GM19438 (cell line): Measurements from ENCODE around the gene PSMA6.
"Not testable (repeated sequence)": the region's sequence is repeated elsewhere in the genome, so short reads cannot be mapped to it uniquely, and the experiment has no call there.

ENCODE experiments used
- ATAC-seq: cut with Tn5 transposase; IDR thresholded peaks from one replicate; pipeline ENCODE4 v1.9.1; 2021; ENCODE audit warnings: low read depth; ENCODE audit not compliant: unreplicated experiment

The PSMA6 gene

DNA sequence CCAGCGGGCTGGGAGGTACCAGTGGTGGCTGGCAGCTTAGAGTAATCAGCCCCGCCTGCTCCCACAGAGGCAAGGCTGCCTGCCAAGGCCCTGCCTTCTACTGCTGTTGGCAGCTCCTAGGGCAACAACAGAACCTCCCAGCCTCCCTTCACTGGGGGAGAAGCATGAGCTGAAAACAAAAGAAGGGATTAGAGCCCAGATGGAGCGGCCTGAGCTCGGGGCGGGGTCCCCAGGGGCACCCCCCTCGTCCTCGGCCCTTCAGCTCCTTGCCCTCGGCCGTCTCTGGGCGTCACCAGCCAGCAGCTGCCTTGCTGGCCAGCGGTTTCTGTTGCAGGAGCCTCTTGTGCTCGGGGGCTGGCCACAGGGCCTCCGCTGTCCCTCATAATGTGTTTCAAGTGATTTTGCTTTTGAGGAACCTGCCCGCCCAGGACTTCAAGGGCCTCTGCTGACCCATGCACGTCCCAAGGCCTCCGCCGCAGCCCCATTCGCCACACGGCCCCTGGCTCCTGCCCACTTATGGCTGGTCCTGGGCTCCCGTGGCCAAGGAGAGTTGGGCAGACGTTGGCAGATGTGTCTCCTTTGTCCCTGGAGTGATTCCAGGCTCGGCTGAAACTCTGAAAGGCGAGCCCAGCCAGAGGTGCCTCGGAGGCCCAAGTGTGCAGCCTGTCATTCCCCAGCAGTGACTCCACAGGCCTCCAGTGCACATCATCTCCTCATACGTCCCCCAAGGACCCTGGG, 49.7 kb downstream of the PSMA6 start:
- no peak for ATAC-seq

- ATAC-seq = no peak
Observed at GRCh38 chr14:35342489-35343010, 50.4 kb downstream of the PSMA6 start.

DNA sequence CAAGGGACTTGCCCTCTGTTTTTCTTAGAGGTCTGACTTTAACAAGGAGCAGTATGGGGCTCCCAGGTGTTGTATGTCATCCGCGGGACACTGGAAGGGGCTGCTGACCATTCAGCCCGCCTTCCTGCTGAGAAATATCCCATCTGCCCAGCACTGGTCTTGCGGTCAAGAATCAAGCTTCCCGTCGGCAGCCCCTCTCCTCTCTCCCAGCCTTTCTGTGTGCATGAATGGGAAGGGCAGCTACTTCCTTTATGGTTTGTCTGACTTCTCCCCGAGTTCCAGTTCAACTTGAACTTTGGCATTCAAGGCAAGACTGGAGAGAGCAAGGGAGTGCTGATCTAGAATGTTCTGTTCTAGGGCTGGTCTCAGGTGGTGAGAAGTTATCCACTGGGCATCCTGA, 51.5 kb downstream of the PSMA6 start:
- ATAC-seq = no peak

DNA sequence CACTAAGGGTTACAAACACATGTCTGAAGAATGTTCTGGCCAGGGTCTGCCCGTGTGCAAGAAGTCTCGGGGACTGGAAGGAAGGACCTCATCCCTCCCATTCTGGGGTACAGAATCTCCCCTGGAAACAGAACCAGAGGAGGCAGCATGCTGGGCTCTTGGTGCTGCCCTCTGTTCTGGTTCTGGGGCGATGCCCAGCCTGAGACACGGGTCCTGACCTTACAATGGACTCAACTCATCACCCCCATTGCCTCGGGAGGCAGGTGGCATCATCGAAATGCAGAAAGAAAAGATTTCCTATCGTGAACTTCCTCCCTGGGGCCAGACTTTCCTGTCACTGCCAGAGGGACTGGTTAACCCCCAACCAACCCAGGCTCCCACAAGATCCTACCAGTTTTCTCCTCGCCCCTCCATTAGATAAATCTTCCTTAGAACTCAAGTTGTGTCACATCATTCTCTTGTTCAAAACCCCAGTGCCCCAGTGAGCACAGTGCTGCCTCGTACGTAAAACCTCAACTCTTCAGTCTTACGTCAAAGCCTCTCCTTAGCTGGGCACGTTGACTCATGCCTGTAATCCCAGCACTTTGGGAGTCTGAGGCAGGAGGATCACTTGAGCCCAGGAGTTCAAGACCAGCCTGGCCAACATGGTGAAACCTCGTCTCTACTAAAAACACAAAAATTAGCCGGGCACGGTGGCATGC, 52.1 kb downstream of the PSMA6 start:
- ATAC-seq = no peak

DNA sequence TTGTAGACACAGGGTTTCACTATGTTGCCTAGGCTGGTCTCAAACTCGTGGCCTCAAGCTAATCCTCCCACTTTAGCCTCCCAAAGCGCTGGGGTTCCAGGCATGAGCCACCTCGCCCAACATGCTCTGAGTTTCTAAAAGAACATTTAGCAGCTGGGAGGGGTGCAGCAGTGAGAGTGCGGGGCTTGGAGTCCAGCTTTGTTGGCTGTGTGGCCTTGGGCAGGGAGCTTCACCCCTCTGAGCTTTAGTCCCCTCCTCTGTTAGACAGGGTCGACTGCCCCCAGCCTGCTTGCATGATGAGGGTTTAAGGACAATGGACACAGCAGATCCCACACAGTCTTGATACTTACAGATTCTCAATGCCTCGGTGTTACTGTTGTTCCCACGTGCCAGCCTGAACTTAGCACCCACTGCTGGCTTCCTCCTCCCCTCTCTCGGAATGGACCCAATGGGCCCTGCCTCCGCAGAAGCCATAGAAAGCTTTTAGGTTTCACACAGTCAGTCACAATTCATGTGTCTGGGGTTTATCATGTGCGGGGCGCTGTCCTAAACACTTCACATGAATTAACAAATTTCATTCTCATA, 54.6 kb downstream of the PSMA6 start:
- no peak for ATAC-seq

- ATAC-seq = no peak
Observed at GRCh38 chr14:35347323-35348043, 55.3 kb downstream of the PSMA6 start.

GRCh38 chr14:35348044-35348380, 55.8 kb downstream of the PSMA6 start:
- ATAC-seq = not testable (repeated sequence)

DNA sequence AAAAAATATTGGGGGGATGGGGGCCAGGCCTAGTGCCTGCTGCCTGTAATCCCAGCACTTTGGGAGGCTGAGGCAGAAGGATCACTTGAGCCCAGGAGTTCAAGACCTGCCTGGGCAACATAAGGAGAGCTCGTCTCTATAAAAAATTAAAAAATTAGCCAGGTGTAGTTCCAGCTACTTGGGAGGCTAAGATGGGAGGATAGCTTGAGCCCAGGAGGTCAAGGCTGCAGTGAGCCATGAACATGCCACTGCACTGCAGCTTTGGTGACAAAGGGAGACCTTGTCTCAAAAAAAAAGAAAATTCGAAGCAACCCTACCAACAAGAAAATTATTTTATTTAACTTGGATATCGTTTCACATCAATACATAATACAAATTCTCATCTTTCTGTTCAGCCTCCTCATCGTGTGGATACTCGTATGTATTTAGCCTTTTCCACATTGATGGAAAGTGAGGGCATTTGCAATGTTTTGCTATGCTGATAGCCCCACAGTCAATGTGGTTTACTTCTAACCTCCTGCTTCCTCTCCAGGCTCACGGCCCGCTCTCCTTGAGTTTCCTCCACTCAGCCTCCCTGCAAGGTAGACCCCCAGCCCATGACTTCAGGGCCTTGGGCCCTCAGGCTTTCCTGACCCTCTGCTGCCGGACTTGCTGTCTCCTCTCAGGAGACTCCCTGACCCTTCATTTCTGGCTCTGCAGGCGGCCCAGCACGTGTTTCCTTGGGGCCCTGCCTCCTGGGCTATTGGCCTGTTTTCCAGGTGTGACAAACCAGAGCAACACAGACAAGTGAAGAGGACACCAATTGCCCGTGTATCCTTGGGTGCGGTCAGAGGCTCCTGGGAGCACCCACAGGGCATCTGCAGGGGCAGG, 57.5 kb downstream of the PSMA6 start:
- ATAC-seq = no peak

DNA sequence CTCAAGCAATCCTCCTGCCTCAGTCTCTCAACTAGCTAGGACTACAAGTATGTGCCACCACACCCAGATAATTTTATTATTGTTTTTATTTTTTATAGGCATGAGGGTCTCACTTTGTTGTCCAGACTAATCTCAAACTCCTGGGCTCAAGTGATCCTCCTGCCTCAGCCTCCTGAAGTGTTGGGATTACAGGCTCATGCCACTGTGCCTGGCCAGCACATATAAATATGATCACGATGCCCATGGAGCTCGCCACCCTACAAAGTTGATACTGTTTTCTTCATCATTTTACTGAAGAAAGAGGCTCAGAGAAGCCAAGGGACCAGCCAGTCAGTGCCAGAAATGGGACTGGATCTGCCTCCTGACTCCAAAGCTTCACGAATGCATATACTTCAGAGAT, 59.3 kb downstream of the PSMA6 start:
- ATAC-seq = no peak

GRCh38 chr14:35351897-35352273, 59.7 kb downstream of the PSMA6 start:
- no peak for ATAC-seq

DNA sequence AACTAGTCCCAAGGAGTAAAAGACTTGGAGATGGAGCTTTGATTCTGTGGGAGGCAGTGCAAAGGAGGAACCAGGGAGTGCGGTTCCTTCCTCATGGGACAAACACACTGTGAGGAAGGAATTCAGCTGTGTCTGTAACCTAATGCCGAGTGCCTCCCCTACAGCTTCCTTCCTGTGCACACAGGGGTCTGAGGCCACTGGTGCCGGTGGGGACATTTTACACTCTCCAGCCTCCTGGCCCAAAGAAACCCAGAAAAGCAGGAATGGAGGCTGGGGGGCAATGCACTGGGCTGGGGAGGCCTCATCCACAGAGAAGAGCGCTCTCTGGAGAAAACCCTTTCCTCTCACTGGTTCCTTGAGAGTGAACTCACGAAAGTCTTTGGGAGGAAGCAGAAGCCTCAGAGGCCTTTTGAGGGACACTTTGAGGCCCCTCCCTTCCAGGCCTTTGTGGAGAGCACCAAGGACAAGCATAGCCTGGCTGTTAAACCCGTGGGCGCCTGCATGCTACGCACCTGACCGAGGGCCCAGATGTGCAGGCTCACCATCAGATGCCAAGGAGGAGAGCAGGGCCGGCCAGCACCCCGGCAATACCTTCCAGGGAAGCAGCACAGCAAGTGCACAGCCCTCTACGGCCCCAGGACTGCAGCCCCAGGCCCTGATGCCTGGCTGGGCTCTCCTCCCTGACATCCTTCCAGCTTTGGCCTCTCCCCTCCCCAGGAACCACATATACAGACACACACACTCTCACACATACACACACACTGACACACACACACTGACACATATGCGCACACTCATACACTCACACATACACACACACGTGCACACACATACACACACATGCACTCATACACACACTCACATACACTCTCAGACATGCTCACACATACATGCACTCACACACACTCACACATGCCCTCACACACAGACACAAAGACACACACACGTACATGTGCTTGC, 60.4 kb downstream of the PSMA6 start:
- ATAC-seq = no peak

DNA sequence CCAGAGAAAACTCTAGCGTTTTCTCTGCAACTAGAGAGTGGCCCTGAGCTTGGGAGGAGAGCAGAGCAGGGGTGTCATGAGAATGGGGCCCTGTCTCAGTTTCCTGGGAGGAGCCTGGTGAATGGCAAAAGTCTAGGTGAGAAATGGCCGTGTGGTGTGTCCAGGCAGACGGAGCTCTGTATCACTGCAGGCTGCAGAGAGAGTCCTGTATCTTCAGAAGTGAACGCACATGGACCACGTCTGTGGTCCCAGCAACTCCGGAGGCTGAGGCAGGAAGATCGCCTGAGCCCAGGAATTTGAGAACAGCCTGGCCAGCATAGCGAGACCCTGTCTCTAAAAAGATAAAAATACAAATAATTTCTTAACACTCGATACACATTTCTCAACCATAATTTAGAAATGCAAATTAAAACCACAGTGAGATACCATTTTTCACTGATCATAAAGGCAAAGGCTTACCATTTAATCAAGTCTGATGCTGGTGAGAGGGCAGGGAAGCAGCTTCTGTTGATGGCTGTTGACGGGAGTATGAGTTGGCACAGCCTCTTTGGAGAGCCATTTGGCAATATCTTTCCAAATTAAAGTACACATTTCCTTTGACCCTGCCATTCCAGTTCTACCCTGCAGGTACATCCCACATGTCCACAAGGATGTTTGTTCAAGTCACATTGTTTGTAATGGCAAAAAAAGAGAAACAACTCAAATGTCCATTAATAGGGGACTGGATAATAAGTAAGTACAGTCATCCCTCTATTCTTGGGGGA, 61.4 kb downstream of the PSMA6 start:
- no peak for ATAC-seq

GRCh38 chr14:35355235-35355634, 63.1 kb downstream of the PSMA6 start:
- not testable (repeated sequence) for ATAC-seq

GRCh38 chr14:35355981-35356841, 64.0 kb downstream of the PSMA6 start:
- ATAC-seq = no peak

DNA sequence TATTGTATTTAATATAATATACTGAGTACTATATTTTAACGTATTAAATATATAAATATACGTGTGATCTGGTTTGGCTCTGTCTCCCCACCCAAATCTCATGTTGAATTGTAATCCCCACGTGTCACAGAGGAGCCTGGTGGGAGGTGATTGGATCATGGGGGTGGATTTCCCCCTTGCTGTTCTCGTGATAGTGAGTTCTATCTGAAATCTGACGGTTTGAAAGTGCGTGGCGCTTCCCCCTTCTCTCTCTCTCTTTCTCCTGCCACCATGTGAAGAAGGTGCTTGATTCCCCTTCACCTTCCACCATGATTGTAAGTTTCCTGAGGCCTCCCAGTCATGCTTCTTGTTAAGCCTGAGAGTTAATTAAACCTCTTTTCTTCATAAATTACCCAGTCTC, 67.5 kb downstream of the PSMA6 start:
- ATAC-seq = not testable (repeated sequence)

DNA sequence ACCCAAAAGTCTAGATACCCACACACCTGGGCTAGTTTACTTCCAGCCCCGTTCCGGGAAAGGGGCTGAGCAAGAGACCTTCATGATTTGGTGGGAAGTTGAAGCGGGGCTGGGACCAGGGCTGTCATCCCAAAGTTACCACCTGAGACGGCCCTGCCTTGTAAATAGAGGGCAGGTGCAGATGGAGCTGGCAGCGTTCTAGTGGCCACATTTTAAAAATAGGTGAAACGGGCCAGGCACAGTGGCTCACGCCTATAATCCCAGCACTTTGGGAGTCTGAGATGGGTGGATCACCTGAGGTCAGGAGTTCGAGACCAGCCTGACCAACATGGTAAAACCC, 68.9 kb downstream of the PSMA6 start:
- ATAC-seq = no peak

DNA sequence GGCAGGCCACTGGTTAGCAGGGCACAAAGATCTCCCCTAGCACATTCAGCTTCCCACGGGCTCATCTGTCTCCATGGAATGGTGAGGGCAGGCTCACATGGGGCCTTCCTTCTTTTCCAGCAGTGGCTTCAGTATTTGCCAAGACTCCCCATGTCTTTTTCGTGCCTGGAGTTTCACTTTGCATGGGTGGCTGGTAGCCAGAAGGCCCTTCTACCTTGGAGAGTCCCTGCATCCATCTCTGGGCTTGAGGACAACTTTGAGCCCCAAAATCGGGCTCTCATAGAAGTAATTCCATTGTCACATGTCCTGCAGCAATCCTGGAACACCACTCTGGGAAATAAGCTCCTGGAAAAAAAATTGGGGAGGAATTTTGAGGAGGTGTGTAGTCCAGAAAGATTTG, 70.3 kb downstream of the PSMA6 start:
- no peak for ATAC-seq
